Panc1 (cell line): Measurements from ENCODE around the gene POLR1C. TPM values are rescaled to one million over a fixed set of nuclear protein-coding genes. Genes with fewer than 3 reads are reported as not detected.
"Not testable (repeated sequence)": the region's sequence is repeated elsewhere in the genome, so short reads cannot be mapped to it uniquely, and the experiment has no call there.

ENCODE experiments used
- ATAC-seq: fragments of 200-7000 bp; cut with Tn5 transposase; 2 replicates; pipeline ENCODE4 v1.9.1; 2020; ENCODE audit warnings: mild to moderate bottlenecking, moderate library complexity
- BruUV-seq: library from RNA; stranded (reverse); fragments of 400-500 nt; replicated peaks from 2 replicates; lab custom pipeline; 2021; lab: Mats Ljungman, UMichigan
- CTCF ChIA-PET: fragments of 300-600 bp; sonication (Branson Sonifier 250); formaldehyde crosslinking; loops from one replicate; lab custom pipeline; 2022; ENCODE audit warnings: antibody characterized with exemption; lab: Charles Lee
- POLR2A ChIA-PET: fragments of 300-600 bp; sonication (Branson Sonifier 250); formaldehyde crosslinking; loops from one replicate; lab custom pipeline; 2022; ENCODE audit warnings: antibody characterized with exemption; lab: Charles Lee
- DNase-seq: peaks from one replicate; pipeline ENCODE4 v3.0.0-alpha.2; 2010; ENCODE audit warnings: low read depth, low spot score
- H3K27ac ChIP-seq: 2 replicates; pipeline ENCODE4 v1.5.1; 2011; ENCODE audit warnings: mild to moderate bottlenecking, low read length, inconsistent platforms
- H3K27me3 ChIP-seq: fragments of 200-500 bp; sonication (Bioruptor generic); 2 replicates; pipeline ENCODE4 v1.6.0; 2014; ENCODE audit warnings: low read length, inconsistent platforms; ENCODE audit not compliant: control insufficient read depth, insufficient read depth
- H3K36me3 ChIP-seq: fragments of 200-500 bp; sonication (Bioruptor generic); 2 replicates; pipeline ENCODE4 v1.5.1; 2014; ENCODE audit warnings: inconsistent platforms, mild to moderate bottlenecking, low read length, moderate library complexity; ENCODE audit not compliant: control insufficient read depth, insufficient read depth
- H3K4me1 ChIP-seq: 2 replicates; pipeline ENCODE4 v1.5.1; 2011; ENCODE audit warnings: inconsistent platforms, mild to moderate bottlenecking, low read length, moderate library complexity; ENCODE audit not compliant: control insufficient read depth, insufficient read depth
- H3K4me3 ChIP-seq, 2 experiments: 2 replicates each; pipeline ENCODE4 v1.5.1; 2011 to 2012; ENCODE audit warnings: low read depth in 2 of 2, low read length in 2 of 2, mild to moderate bottlenecking in 2 of 2, inconsistent platforms in 1 of 2, moderate library complexity in 1 of 2
- H3K9me3 ChIP-seq: fragments of 200-500 bp; sonication (Bioruptor generic); 2 replicates; pipeline ENCODE4 v1.5.1; 2014; ENCODE audit warnings: low read depth, mild to moderate bottlenecking, inconsistent platforms, low read length, moderate library complexity; ENCODE audit not compliant: control insufficient read depth, insufficient read depth
- POLR2AphosphoS5 ChIP-seq: IDR thresholded peaks from 2 replicates; pipeline ENCODE4 v1.6.1; 2012; ENCODE audit warnings: mild to moderate bottlenecking, low read depth, low read length, moderate library complexity
- SIN3A ChIP-seq: IDR thresholded peaks from 2 replicates; pipeline ENCODE4 v1.6.1; 2012; ENCODE audit warnings: low read depth, mild to moderate bottlenecking, low read length, moderate library complexity, borderline replicate concordance; ENCODE audit not compliant: insufficient read depth
- TCF7L2 ChIP-seq: IDR thresholded peaks from 2 replicates; pipeline ENCODE4 v1.6.1; 2011; ENCODE audit warnings: mild to moderate bottlenecking, low read depth, low read length, inconsistent platforms
- in situ Hi-C: cut with HindIII; loops from 2 replicates; pipeline ENCODE4 v1.10.0; 2016; ENCODE audit warnings: low sequenced_read_pairs, low pct_unique_long_range_greater_than_20kb
- intact Hi-C: fragments of 100-400 bp; cut with micrococcal nuclease; formaldehyde crosslinking; loops from one replicate; pipeline ENCODE4 v1.10.0; 2022; ENCODE audit not compliant: unreplicated experiment
- total RNA-seq: library from RNA; stranded (reverse); gene quantifications from one replicate; pipeline ENCODE4 v1.2.1, GENCODE V29; 2021; ENCODE audit not compliant: unreplicated experiment
- TF ChIP-seq, protein P1 (sequence below): fragments of 450-650 bp; IDR thresholded peaks from 2 replicates; pipeline ENCODE4 v1.5.1; 2017; ENCODE audit warnings: mild to moderate bottlenecking
- TF ChIP-seq, protein P2 (sequence below), 2 experiments: IDR thresholded peaks; 2 replicates each; pipeline ENCODE4 v1.6.1; 2011 to 2012; ENCODE audit warnings: low read depth in 2 of 2, control low read depth in 1 of 2, low read length in 1 of 2, mild to moderate bottlenecking in 1 of 2, moderate library complexity in 1 of 2; ENCODE audit not compliant: insufficient read depth in 1 of 2

The POLR1C gene
- total RNA-seq, 1 experiment from 2014 or later: 65.1 TPM

DNA sequence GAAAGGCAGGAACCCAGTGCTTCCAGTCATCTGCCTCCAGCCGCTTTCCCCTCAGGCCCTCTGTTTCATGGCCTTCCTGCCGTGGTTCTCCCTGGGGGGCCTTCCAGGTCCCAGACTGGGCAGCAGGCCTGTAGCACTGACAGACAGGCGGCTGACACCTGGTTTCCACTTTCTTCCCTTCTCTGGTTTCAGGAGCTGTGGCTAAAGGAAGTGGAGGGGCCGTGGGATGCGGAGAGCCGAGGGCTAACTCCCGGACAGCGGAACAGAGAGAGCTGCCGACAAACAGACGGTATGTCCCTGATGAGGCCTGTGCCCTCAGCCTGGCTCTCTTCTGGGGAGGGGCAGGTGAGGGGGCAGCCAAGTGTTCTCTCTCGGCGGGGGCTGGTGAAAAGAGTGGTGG is 19.2 kb upstream of the POLR1C start:
- BruUV-seq: no TSS peak
- Histone ChIP-seq H3K4me3 (no peak overlapping the region), H3K9me3 (no peaks in the 10 kb centered on the region), H3K36me3 (no peaks in the 10 kb centered on the region; the same call in 1 of the 2 replicates), H3K27me3 (no peaks in the 10 kb centered on the region), H3K4me1 (peaks cover 16% of the 10 kb centered on the region), H3K27ac (no peak overlapping the region)
- no peak for ATAC-seq
- ChIA-PET CTCF (interaction anchor here (0.6 to 1.0 kb wide), 2 partner anchors 10 to 33 kb away, joined by 3 to 4 read pairs; no protein-coding TSS in a partner anchor), POLR2A (no interaction called here)
- TF ChIP-seq TCF7L2 (no peak), POLR2AphosphoS5 (no peak), SIN3A (no peak)
- TF ChIP-seq, protein P1, sequence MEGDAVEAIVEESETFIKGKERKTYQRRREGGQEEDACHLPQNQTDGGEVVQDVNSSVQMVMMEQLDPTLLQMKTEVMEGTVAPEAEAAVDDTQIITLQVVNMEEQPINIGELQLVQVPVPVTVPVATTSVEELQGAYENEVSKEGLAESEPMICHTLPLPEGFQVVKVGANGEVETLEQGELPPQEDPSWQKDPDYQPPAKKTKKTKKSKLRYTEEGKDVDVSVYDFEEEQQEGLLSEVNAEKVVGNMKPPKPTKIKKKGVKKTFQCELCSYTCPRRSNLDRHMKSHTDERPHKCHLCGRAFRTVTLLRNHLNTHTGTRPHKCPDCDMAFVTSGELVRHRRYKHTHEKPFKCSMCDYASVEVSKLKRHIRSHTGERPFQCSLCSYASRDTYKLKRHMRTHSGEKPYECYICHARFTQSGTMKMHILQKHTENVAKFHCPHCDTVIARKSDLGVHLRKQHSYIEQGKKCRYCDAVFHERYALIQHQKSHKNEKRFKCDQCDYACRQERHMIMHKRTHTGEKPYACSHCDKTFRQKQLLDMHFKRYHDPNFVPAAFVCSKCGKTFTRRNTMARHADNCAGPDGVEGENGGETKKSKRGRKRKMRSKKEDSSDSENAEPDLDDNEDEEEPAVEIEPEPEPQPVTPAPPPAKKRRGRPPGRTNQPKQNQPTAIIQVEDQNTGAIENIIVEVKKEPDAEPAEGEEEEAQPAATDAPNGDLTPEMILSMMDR: no peak
- TF ChIP-seq, protein P2, sequence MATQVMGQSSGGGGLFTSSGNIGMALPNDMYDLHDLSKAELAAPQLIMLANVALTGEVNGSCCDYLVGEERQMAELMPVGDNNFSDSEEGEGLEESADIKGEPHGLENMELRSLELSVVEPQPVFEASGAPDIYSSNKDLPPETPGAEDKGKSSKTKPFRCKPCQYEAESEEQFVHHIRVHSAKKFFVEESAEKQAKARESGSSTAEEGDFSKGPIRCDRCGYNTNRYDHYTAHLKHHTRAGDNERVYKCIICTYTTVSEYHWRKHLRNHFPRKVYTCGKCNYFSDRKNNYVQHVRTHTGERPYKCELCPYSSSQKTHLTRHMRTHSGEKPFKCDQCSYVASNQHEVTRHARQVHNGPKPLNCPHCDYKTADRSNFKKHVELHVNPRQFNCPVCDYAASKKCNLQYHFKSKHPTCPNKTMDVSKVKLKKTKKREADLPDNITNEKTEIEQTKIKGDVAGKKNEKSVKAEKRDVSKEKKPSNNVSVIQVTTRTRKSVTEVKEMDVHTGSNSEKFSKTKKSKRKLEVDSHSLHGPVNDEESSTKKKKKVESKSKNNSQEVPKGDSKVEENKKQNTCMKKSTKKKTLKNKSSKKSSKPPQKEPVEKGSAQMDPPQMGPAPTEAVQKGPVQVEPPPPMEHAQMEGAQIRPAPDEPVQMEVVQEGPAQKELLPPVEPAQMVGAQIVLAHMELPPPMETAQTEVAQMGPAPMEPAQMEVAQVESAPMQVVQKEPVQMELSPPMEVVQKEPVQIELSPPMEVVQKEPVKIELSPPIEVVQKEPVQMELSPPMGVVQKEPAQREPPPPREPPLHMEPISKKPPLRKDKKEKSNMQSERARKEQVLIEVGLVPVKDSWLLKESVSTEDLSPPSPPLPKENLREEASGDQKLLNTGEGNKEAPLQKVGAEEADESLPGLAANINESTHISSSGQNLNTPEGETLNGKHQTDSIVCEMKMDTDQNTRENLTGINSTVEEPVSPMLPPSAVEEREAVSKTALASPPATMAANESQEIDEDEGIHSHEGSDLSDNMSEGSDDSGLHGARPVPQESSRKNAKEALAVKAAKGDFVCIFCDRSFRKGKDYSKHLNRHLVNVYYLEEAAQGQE (IDR thresholded peaks at IDR 0.05; ENCODE audit: insufficient read depth in 1 of 2, low read depth in 2 of 2, low read length in 1 of 2): no peak
- DNase-seq: no peak
- intact Hi-C loops: no loop called here
- in situ Hi-C loops: no loop called here

- CTCF ChIA-PET: interaction anchor here (0.6 to 1.0 kb wide), 2 partner anchors 9 to 34 kb away, joined by 3 to 4 read pairs; no protein-coding TSS in a partner anchor
- H3K27ac ChIP-seq, ATAC-seq, in situ Hi-C loops, intact Hi-C loops, H3K9me3 ChIP-seq, DNase-seq, H3K36me3 ChIP-seq, H3K27me3 ChIP-seq, POLR2A ChIA-PET, BruUV-seq, H3K4me3 ChIP-seq: not testable (repeated sequence)
- peaks cover 16% of the 10 kb centered on the region for H3K4me1 ChIP-seq
Observed at GRCh38 chr6:43498291-43498690, 18.6 kb upstream of the POLR1C start.

DNA sequence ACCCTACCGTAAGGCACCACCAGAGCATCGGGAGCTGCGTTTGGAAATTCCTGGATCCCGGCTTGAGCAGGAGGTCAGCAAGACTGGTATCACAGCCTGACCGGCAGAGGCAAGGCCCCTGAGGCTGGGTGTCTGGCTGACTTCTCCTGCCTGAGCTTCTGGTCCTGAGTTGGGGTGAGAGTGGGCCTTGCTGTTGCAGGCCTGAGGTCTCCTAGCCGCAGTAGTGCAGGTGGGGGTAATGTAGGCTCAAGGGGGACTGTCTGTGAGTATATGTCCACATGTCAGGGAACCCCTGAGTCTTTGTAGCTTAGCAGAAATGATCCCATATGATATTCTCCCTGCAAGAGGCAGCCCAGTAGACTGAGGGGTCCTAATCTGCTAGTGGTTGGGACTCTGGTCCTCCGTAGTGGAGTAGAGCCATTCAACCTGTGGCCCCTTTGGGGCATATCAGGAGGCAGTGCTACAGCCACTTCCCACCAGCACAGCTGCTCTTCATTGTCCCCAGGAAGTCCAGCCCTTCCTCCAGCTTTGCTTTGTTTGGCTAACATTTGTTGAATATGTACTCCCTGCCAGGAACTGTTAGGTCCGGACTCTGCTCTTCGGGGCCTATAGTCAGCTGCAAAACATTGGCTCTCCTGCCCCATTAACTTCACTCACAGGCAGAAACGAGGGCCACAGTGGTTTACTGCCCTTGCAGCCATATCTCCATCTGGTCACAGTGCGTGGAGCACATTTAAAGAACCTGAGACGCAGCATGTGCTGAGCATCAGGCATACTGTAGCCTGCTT is 17.7 kb upstream of the POLR1C start:
- ATAC-seq (no peak), DNase-seq (no peak)
- in situ Hi-C loops (no loop called here), intact Hi-C loops (no loop called here)
- Histone ChIP-seq H3K9me3 (no peaks in the 10 kb centered on the region), H3K4me1 (peaks cover 16% of the 10 kb centered on the region), H3K27ac (no peak overlapping the region), H3K36me3 (no peaks in the 10 kb centered on the region; the same call in 1 of the 2 replicates), H3K4me3 (no peak overlapping the region), H3K27me3 (no peaks in the 10 kb centered on the region)
- TF ChIP-seq TCF7L2: no peak
- TF ChIP-seq, protein P1: no peak
- TF ChIP-seq, protein P2 (IDR thresholded peaks at IDR 0.05; ENCODE audit: insufficient read depth in 1 of 2, low read depth in 2 of 2, low read length in 1 of 2): no peak
- TF ChIP-seq SIN3A: no peak
- no peak for TF ChIP-seq POLR2AphosphoS5
- ChIA-PET POLR2A (no interaction called here), CTCF (no interaction called here)
- BruUV-seq: no TSS peak
